Stomach (tissue), 4 donors: ENCODE measurements around the gene DMXL1.

ENCODE experiments used
- EP300 ChIP-seq: sonication (generic); formaldehyde crosslinking; IDR thresholded peaks from one replicate; pipeline ENCODE4 v1.6.1; 2017; ENCODE audit warnings: antibody characterized with exemption
- POLR2A ChIP-seq, 4 donors: fragments of 450-650 bp; IDR thresholded peaks; one replicate each; pipeline ENCODE4 v1.6.1; 2016; ENCODE audit warnings: antibody characterized with exemption in 4 of 4, control low read depth in 2 of 4, mild to moderate bottlenecking in 1 of 4, moderate library complexity in 1 of 4
- POLR2AphosphoS5 ChIP-seq, 3 donors: sonication (generic); formaldehyde crosslinking; IDR thresholded peaks; one replicate each; pipeline ENCODE4 v1.6.1; 2016; ENCODE audit warnings: antibody characterized with exemption in 3 of 3
- TF ChIP-seq, protein P1 (sequence below), 7 experiments: fragments of 450-650 bp in 4 of 7; fragments of 200-600 bp in 3 of 7; sonication (generic) in 3 of 7; IDR thresholded peaks; one replicate each; pipeline ENCODE4 v1.5.1; 2016 to 2019; ENCODE audit warnings: antibody characterized with exemption in 7 of 7, control low read depth in 2 of 7, mild to moderate bottlenecking in 1 of 7

DNA sequence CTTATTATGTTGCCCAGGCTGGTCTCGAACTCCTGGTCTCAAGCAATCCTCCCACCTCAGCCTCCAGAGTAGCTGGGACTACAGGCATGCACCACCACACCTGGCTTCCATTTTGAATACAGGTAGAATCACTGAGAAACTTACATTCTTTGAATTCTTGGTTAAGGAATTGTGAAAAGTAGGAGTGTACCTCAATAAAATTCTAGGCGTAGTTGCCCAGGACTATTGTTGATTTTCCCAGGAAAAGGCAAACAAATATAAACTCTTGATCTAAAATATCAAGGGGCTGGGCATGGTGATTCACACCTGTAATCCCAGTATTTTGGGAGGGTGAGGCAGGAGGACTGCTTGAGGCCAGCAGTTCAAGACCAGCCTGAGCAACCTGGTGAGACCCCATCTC is 16.8 kb upstream of the DMXL1 start:
- TF ChIP-seq, protein P1, sequence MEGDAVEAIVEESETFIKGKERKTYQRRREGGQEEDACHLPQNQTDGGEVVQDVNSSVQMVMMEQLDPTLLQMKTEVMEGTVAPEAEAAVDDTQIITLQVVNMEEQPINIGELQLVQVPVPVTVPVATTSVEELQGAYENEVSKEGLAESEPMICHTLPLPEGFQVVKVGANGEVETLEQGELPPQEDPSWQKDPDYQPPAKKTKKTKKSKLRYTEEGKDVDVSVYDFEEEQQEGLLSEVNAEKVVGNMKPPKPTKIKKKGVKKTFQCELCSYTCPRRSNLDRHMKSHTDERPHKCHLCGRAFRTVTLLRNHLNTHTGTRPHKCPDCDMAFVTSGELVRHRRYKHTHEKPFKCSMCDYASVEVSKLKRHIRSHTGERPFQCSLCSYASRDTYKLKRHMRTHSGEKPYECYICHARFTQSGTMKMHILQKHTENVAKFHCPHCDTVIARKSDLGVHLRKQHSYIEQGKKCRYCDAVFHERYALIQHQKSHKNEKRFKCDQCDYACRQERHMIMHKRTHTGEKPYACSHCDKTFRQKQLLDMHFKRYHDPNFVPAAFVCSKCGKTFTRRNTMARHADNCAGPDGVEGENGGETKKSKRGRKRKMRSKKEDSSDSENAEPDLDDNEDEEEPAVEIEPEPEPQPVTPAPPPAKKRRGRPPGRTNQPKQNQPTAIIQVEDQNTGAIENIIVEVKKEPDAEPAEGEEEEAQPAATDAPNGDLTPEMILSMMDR (IDR thresholded peaks at IDR 0.05), result no peak
- TF ChIP-seq POLR2A (IDR thresholded peaks at IDR 0.05) (no peak), POLR2AphosphoS5 (IDR thresholded peaks at IDR 0.05) (no peak), EP300 (no peak)
